ENCODE measurements around the gene NKAIN2. TPM values are rescaled to one million over a fixed set of nuclear protein-coding genes. Genes with fewer than 3 reads are reported as not detected.

Gene NKAIN2
- total and polyA plus RNA-seq, 9 of the 15 experiments (the other 6 are each of a cell fraction or from before 2014, with no cell fraction given) = not detected

- no peak for TF ChIP-seq BRF2 (IDR thresholded peaks at IDR 0.05; ENCODE audit: borderline replicate concordance, insufficient read depth, insufficient read length)
- no peak for TF ChIP-seq PYGO2 (tag; IDR thresholded peaks at IDR 0.05)
- TF ChIP-seq TCF7L2 (IDR thresholded peaks at IDR 0.05; ENCODE audit: low read depth, low read length) = no peak
- TF ChIP-seq ZC3H8 (IDR thresholded peaks at IDR 0.05) = no peak
- TF ChIP-seq NUFIP1 (IDR thresholded peaks at IDR 0.05; ENCODE audit: partially characterized antibody) = no peak
- TF ChIP-seq ZFPM2 (CRISPR knock-in tag; IDR thresholded peaks at IDR 0.05) = no peak
- no peak for TF ChIP-seq ZFP1 (CRISPR knock-in tag; IDR thresholded peaks at IDR 0.05)
- TF ChIP-seq USF1 (CRISPR knock-in tag; IDR thresholded peaks at IDR 0.05) = no peak
Measured at GRCh38 chr6:124356276-124356810, 552.7 kb downstream of the NKAIN2 start (continued).

- Histone ChIP-seq H3K9ac (ENCODE audit: insufficient read depth in 1 of 2, low read depth in 2 of 2, low read length in 2 of 2) (no peak overlapping the region), H3K27ac (ENCODE audit: extremely low read depth, low read depth, low read length) (no peak overlapping the region), H3K4me3 (no peak overlapping the region), H3K79me2 (ENCODE audit: control insufficient read depth, insufficient read depth, low read length) (no peaks in the 10 kb centered on the region), H4K20me1 (replicated peaks; ENCODE audit: control insufficient read depth, insufficient read depth, low read length) (no peaks in the 10 kb centered on the region), H3K27me3 (ENCODE audit: control insufficient read depth in 2 of 2, insufficient read depth in 2 of 2, low read length in 2 of 2) (no peaks in the 10 kb centered on the region), H3K9me3 (replicated peaks; ENCODE audit: control insufficient read depth, insufficient read depth, low read depth, low read length) (no peaks in the 10 kb centered on the region), H2AFZ (ENCODE audit: low read depth, low read length) (no peak overlapping the region), H3K4me2 (ENCODE audit: insufficient read depth, low read length) (no peak overlapping the region), H3K9me1 (ENCODE audit: control insufficient read depth, insufficient read depth, low read length) (no peaks in the 10 kb centered on the region), H3K4me1 (replicated peaks in 1 of 2; ENCODE audit: control insufficient read depth in 2 of 2, insufficient read depth in 2 of 2, low read length in 2 of 2) (no peaks in the 10 kb centered on the region), H3K36me3 (ENCODE audit: control insufficient read depth, insufficient read depth, low read length) (no peaks in the 10 kb centered on the region)
- ChIA-PET POLR2A (no interaction called here), CTCF (ENCODE audit: low intra/inter-chr PET ratio) (no interaction called here)
- intact Hi-C loops (cut with micrococcal nuclease) = no loop called here
- ATAC-seq (no peak), FAIRE-seq (no peak), DNase-seq (ENCODE audit: extremely low read depth in 1 of 4, low spot score in 3 of 4) (no peak)
- in situ Hi-C loops (cut with MboI) = no loop called here
- BruUV-seq (replicated peaks) = no TSS peak
- WGBS (ENCODE audit: insufficient coverage, low coverage, missing lambda C conversion rate) = 0% methylated on average over 1 of the region's 1 CpG
- no peak for TF ChIP-seq TCFL5 (CRISPR knock-in tag; conservative IDR thresholded peaks at IDR 0.05)
- TF ChIP-seq MYNN (IDR thresholded peaks at IDR 0.05) = no peak
- no peak for TF ChIP-seq MYNN (CRISPR knock-in tag; IDR thresholded peaks at IDR 0.05)
- no peak for TF ChIP-seq KLF1 (tag; IDR thresholded peaks at IDR 0.05)
- no peak for TF ChIP-seq ZNF586 (CRISPR knock-in tag; conservative IDR thresholded peaks at IDR 0.05)
- TF ChIP-seq E2F5 (CRISPR knock-in tag; IDR thresholded peaks at IDR 0.05) = no peak
- TF ChIP-seq FOSL1 (tag; conservative IDR thresholded peaks at IDR 0.05) = no peak
- no peak for TF ChIP-seq ZNF324 (CRISPR knock-in tag; IDR thresholded peaks at IDR 0.05)
- TF ChIP-seq CAMTA2 (CRISPR knock-in tag; conservative IDR thresholded peaks at IDR 0.05) = no peak
- TF ChIP-seq ZNF444 (CRISPR knock-in tag; IDR thresholded peaks at IDR 0.05) = no peak
- no peak for TF ChIP-seq FOXM1 (IDR thresholded peaks at IDR 0.05; ENCODE audit: low read depth)
- no peak for TF ChIP-seq FOXM1 (CRISPR knock-in tag; IDR thresholded peaks at IDR 0.05; ENCODE audit: low read depth)
- TF ChIP-seq JUNB (CRISPR knock-in tag; conservative IDR thresholded peaks at IDR 0.05) = no peak
- TF ChIP-seq USF2 (CRISPR knock-in tag; IDR thresholded peaks at IDR 0.05) = no peak
- TF ChIP-seq GATAD2B (IDR thresholded peaks at IDR 0.05; ENCODE audit: borderline replicate concordance) = no peak
Measured at GRCh38 chr6:124356811-124357210, 553.1 kb downstream of the NKAIN2 start.
